H9 (cell line): Measurements from ENCODE around the gene TSPAN4. TPM values are rescaled to one million over a fixed set of nuclear protein-coding genes. Genes with fewer than 3 reads are reported as not detected.

Experiments
- DNase-seq: peaks from one replicate; pipeline ENCODE4 v3.0.0-alpha.2; 2017
- H2AFZ ChIP-seq: one replicate; pipeline ENCODE4 v1.6.1; 2013; ENCODE audit warnings: mild to moderate bottlenecking, low read length, control low read depth, moderate library complexity
- H2AK5ac ChIP-seq: 2 replicates; pipeline ENCODE4 v1.6.1; 2013; ENCODE audit warnings: low read length, control low read depth, mixed read lengths; ENCODE audit not compliant: insufficient read length
- H2BK120ac ChIP-seq: one replicate; pipeline ENCODE4 v1.6.1; 2013; ENCODE audit warnings: low read depth, mild to moderate bottlenecking, low read length, control low read depth, inconsistent platforms; ENCODE audit not compliant: poor library complexity, severe bottlenecking
- H2BK12ac ChIP-seq: 2 replicates; pipeline ENCODE4 v1.6.1; 2013; ENCODE audit warnings: low read length, control low read depth, mixed read lengths, low read depth; ENCODE audit not compliant: insufficient read length
- H2BK15ac ChIP-seq: 2 replicates; pipeline ENCODE4 v1.6.1; 2013; ENCODE audit warnings: low read depth, low read length, control low read depth
- H2BK20ac ChIP-seq: one replicate; pipeline ENCODE4 v1.6.1; 2013; ENCODE audit warnings: low read depth, mild to moderate bottlenecking, low read length, control low read depth, inconsistent platforms; ENCODE audit not compliant: poor library complexity, severe bottlenecking
- H2BK5ac ChIP-seq: 2 replicates; pipeline ENCODE4 v1.6.1; 2013; ENCODE audit warnings: low read length, control low read depth, mixed read lengths; ENCODE audit not compliant: insufficient read length
- H3K14ac ChIP-seq: 2 replicates; pipeline ENCODE4 v1.6.1; 2013; ENCODE audit warnings: low read length, control low read depth; ENCODE audit not compliant: insufficient read depth
- H3K18ac ChIP-seq: 2 replicates; pipeline ENCODE4 v1.6.1; 2013; ENCODE audit warnings: low read depth, mild to moderate bottlenecking, mixed read lengths, low read length, control low read depth; ENCODE audit not compliant: insufficient read length
- H3K23ac ChIP-seq: 2 replicates; pipeline ENCODE4 v1.6.1; 2013; ENCODE audit warnings: low read length, control low read depth, mixed read lengths, low read depth; ENCODE audit not compliant: insufficient read length
- H3K23me2 ChIP-seq: 2 replicates; pipeline ENCODE4 v1.6.1; 2013; ENCODE audit warnings: low read depth, mild to moderate bottlenecking, mixed read lengths, low read length, control low read depth; ENCODE audit not compliant: insufficient read length, poor library complexity, severe bottlenecking
- H3K27ac ChIP-seq: 2 replicates; pipeline ENCODE4 v1.5.1; 2013; ENCODE audit warnings: low read length, control low read depth, mixed read lengths, low read depth; ENCODE audit not compliant: insufficient read length
- H3K27me3 ChIP-seq: 2 replicates; pipeline ENCODE4 v1.6.1; 2013; ENCODE audit warnings: low read length, control low read depth, inconsistent platforms; ENCODE audit not compliant: insufficient read depth
- H3K4ac ChIP-seq: 2 replicates; pipeline ENCODE4 v1.6.1; 2013; ENCODE audit warnings: low read depth, mild to moderate bottlenecking, control low read depth, inconsistent platforms, low read length, moderate library complexity
- H3K4me1 ChIP-seq: 2 replicates; pipeline ENCODE4 v1.6.1; 2013; ENCODE audit warnings: low read length, control low read depth, inconsistent platforms; ENCODE audit not compliant: insufficient read depth
- H3K4me2 ChIP-seq: 2 replicates; pipeline ENCODE4 v1.6.1; 2013; ENCODE audit warnings: low read length, control low read depth, mixed read lengths; ENCODE audit not compliant: insufficient read length, insufficient read depth
- H3K56ac ChIP-seq: 2 replicates; pipeline ENCODE4 v1.6.1; 2013; ENCODE audit warnings: low read depth, mild to moderate bottlenecking, mixed read lengths, low read length, control low read depth; ENCODE audit not compliant: insufficient read length
- H3K79me1 ChIP-seq: 2 replicates; pipeline ENCODE4 v1.6.1; 2013; ENCODE audit warnings: low read depth, mild to moderate bottlenecking, moderate library complexity, low read length, control low read depth, inconsistent platforms; ENCODE audit not compliant: insufficient read depth, poor library complexity, severe bottlenecking
- H3K79me2 ChIP-seq: 2 replicates; pipeline ENCODE4 v1.6.1; 2013; ENCODE audit warnings: low read length, control low read depth, inconsistent platforms; ENCODE audit not compliant: insufficient read depth
- H3K9ac ChIP-seq: 2 replicates; pipeline ENCODE4 v1.6.1; 2013; ENCODE audit warnings: low read length, control low read depth, mixed read lengths; ENCODE audit not compliant: insufficient read length; ENCODE audit errors: extremely low read depth
- H3K9me3 ChIP-seq: one replicate; pipeline ENCODE4 v1.6.1; 2013; ENCODE audit warnings: low read depth, low read length, inconsistent platforms; ENCODE audit not compliant: control insufficient read depth
- H3T11ph ChIP-seq: one replicate; pipeline ENCODE4 v1.6.1; 2013; ENCODE audit warnings: mild to moderate bottlenecking, low read length, control low read depth, inconsistent platforms
- H4K20me1 ChIP-seq: one replicate; pipeline ENCODE4 v1.6.1; 2013; ENCODE audit not compliant: control insufficient read depth, insufficient read length, insufficient read depth
- H4K5ac ChIP-seq: 2 replicates; pipeline ENCODE4 v1.6.1; 2013; ENCODE audit warnings: low read depth, mild to moderate bottlenecking, mixed read lengths, low read length, control low read depth; ENCODE audit not compliant: insufficient read length
- H4K8ac ChIP-seq: replicated peaks from 2 replicates; pipeline ENCODE4 v1.6.1; 2013; ENCODE audit warnings: low read length, control low read depth, mixed read lengths, low read depth; ENCODE audit not compliant: insufficient read length
- H4K91ac ChIP-seq: 2 replicates; pipeline ENCODE4 v1.6.1; 2013; ENCODE audit warnings: low read depth, mild to moderate bottlenecking, moderate library complexity, mixed read lengths, low read length, control low read depth; ENCODE audit not compliant: insufficient read length
- H3K27ac Mint-ChIP-seq, 3 experiments: 2 replicates in 2 of 3; 3 replicates in 1 of 3; pipeline ENCODE4 v1.8.0; 2020 to 2021; ENCODE audit warnings: mixed read lengths in 3 of 3, mild to moderate bottlenecking in 1 of 3, moderate library complexity in 1 of 3
- H3K27me3 Mint-ChIP-seq: 2 replicates; pipeline ENCODE4 v1.8.0; 2021; ENCODE audit warnings: low read depth, mild to moderate bottlenecking, moderate library complexity, mixed read lengths
- H3K36me3 Mint-ChIP-seq, 3 experiments: 2 replicates in 2 of 3; 3 replicates in 1 of 3; pipeline ENCODE4 v1.8.0; 2020 to 2021; ENCODE audit warnings: low read depth in 3 of 3, mixed read lengths in 3 of 3; ENCODE audit not compliant: insufficient read depth in 1 of 3
- H3K4me1 Mint-ChIP-seq, 2 experiments: 2 replicates each; pipeline ENCODE4 v1.8.0; 2020; ENCODE audit warnings: mixed read lengths in 2 of 2
- H3K4me3 Mint-ChIP-seq, 2 experiments: 2 replicates in 1 of 2; 3 replicates in 1 of 2; pipeline ENCODE4 v1.8.0; 2020 to 2021; ENCODE audit warnings: mild to moderate bottlenecking in 2 of 2, mixed read lengths in 2 of 2, moderate library complexity in 1 of 2
- H3K9me3 Mint-ChIP-seq, 2 experiments: 2 replicates in 1 of 2; 3 replicates in 1 of 2; pipeline ENCODE4 v1.8.0; 2020; ENCODE audit warnings: mild to moderate bottlenecking in 2 of 2, mixed read lengths in 2 of 2, moderate library complexity in 1 of 2
- WGBS: extraction: QIAGEN DNeasy Blood & Tissue Kit; methylation state at CpG from one replicate; pipeline ENCODE4 v1.1.7; 2013; ENCODE audit warnings: missing lambda C conversion rate, low lambda C conversion rate, mixed read lengths; ENCODE audit not compliant: insufficient read length; ENCODE audit errors: extremely low coverage; 5-methylcytosine and 5-hydroxymethylcytosine counted together
- total RNA-seq: library from RNA; stranded (reverse); gene quantifications from 2 replicates; pipeline ENCODE4 v1.2.1, GENCODE V29; 2021
- TF ChIP-seq, protein P1 (sequence below): fragments of 200-600 bp; sonication (generic); conservative IDR thresholded peaks from 3 replicates; pipeline ENCODE4 v1.8.0; 2021; ENCODE audit warnings: antibody characterized with exemption, mild to moderate bottlenecking

Gene TSPAN4
- total RNA-seq, 1 experiment from 2014 or later: 64.6 TPM

DNA sequence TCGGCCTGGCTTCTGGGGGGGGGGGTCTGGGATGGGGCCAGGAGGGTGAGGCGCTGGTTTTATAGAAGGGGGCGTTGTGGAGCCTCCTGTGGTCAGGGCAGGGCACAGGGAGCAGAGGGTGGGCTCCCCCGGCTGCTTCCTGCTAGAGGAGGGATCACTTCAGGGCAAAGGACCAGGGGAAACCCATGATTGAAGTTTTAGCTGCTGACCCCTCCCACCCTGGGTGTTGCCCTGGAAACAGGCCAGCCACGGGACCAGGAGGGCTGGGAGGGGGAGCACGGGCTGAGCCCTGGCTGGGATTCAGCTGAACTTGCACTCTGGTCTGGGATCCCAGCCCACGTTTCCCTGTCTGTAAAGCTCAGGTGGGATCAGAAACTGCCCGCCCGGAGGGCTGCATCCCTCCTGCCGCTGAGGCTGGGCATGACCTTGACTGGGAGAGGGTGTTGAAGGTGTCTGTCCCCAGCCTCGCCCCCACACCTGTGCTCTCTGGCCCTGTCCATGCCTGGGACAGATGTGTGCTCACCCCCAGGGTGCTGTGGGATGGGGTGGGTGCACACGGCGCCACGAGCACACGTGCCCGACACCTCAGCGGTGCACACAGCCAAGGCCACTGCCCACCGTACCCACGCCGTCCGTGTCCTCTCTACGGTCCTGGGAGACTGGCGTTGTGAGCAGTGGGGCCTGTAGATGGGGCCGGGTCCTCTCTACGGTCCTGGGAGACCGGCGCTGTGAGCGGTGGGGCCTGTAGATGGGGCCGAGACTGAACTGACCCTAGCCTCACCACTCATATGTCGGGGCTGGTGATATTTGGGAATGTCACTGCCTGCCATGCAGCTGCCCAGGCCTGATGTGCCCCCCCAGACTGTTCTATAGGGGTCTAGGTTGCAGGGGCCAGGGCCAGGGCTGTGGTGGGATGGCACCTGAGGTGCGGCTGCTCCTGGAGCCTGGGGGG is 2.3 kb downstream of the TSPAN4 start:
- no peak overlapping the region for H3K56ac ChIP-seq
- no peak overlapping the region for H2BK5ac ChIP-seq
- no peaks in the 10 kb centered on the region; the same call in 1 of the 2 replicates for H3K27me3 ChIP-seq
- Mint-ChIP-seq H3K4me3 (peak overlapping the region; percentile 60 to 84), H3K9me3 (no peaks in the 10 kb centered on the region), H3K36me3 (peaks cover 0 to 15% (median 13%) of the 10 kb centered on the region in 3 experiments; a peak in 6 of 7 replicates), H3K27ac (peak overlapping the region; percentile 47 to 96 (median 91); a peak in 6 of 7 replicates), H3K27me3 (peaks cover 7% of the 10 kb centered on the region), H3K4me1 (peaks cover 17 to 36% of the 10 kb centered on the region in 2 experiments)
- H2AK5ac ChIP-seq: no peak overlapping the region
- peaks cover 2% of the 10 kb centered on the region; the same call in 1 of the 2 replicates for H3K4me1 ChIP-seq
- H4K8ac ChIP-seq: no peak overlapping the region
- no peaks in the 10 kb centered on the region for H3K9me3 ChIP-seq
- 0 out of 2 replicates have a peak overlapping the region, but pooled peaks have one; percentile 2 for H2BK15ac ChIP-seq
- H3K79me1 ChIP-seq: peaks cover 2% of the 10 kb centered on the region
- no CpG with 5 or more reads among the region's 31 CpGs for WGBS
- no peak overlapping the region for H3K23ac ChIP-seq
- DNase-seq: peak; percentile 94
- H2AFZ ChIP-seq: no peak overlapping the region
- H3K79me2 ChIP-seq: no peaks in the 10 kb centered on the region; the same call in 1 of the 2 replicates
- H2BK120ac ChIP-seq: no peak overlapping the region
- H4K5ac ChIP-seq: no peak overlapping the region
- peak overlapping the region; percentile 75 for H3K4me2 ChIP-seq
- H3K14ac ChIP-seq: peak overlapping the region; percentile 37
- H3K4ac ChIP-seq: no peak overlapping the region
- H3K9ac ChIP-seq: no peak overlapping the region
- no peak overlapping the region for H3T11ph ChIP-seq
- peak overlapping the region; percentile 41 for H3K18ac ChIP-seq
- no peak overlapping the region for H2BK20ac ChIP-seq
- no peak overlapping the region for H3K27ac ChIP-seq
- H4K20me1 ChIP-seq: peaks cover 6% of the 10 kb centered on the region
- peaks cover 15% of the 10 kb centered on the region for H3K23me2 ChIP-seq
- peak overlapping the region; percentile 55 for H2BK12ac ChIP-seq
- TF ChIP-seq, protein P1, sequence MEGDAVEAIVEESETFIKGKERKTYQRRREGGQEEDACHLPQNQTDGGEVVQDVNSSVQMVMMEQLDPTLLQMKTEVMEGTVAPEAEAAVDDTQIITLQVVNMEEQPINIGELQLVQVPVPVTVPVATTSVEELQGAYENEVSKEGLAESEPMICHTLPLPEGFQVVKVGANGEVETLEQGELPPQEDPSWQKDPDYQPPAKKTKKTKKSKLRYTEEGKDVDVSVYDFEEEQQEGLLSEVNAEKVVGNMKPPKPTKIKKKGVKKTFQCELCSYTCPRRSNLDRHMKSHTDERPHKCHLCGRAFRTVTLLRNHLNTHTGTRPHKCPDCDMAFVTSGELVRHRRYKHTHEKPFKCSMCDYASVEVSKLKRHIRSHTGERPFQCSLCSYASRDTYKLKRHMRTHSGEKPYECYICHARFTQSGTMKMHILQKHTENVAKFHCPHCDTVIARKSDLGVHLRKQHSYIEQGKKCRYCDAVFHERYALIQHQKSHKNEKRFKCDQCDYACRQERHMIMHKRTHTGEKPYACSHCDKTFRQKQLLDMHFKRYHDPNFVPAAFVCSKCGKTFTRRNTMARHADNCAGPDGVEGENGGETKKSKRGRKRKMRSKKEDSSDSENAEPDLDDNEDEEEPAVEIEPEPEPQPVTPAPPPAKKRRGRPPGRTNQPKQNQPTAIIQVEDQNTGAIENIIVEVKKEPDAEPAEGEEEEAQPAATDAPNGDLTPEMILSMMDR: no peak; the same call in 1 of the 3 replicates
- H4K91ac ChIP-seq: no peak overlapping the region
